Measurements from ENCODE around the gene JSRP1.

The JSRP1 gene

DNA sequence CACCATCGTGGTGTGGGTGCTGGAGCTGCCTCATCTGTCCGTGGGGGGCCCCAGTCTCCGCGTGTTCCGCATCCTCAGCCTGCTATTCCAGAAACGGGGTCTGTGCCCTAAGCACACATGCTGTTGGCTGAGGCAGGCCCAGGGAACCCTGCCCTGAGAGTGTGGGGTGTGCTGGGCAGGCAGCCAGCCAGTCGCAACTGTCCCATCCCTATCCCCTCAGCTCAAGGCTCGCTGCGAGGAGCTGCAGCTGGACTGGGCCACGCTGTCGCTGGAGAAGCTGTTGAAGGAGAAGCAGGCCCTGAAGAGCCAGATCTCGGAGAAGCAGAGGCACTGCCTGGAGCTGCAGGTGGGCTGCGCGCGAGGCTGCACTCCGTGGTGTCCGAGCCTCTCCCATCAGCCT is 42.0 kb downstream of the JSRP1 start:
- DNase-seq: no peak

DNA sequence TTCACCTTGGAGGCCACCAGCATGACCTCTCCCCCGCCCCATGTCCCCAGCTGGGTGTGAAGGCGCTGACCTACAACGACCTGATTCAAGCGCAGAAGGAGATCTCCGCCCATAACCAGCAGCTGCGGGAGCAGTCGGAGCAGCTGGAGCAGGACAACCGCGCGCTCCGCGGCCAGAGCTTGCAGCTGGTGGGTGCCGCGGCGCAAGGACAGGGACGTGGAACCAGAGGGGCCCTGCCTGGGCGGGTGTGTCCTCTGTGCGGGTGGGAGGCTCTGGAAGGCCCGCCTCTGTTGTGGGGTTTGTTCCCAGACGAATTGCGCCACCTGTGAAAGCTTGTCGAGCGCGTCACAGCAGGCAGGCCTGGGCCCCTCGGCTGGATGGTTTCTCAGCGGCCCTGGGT is 42.4 kb downstream of the JSRP1 start:
- DNase-seq: no peak

DNA sequence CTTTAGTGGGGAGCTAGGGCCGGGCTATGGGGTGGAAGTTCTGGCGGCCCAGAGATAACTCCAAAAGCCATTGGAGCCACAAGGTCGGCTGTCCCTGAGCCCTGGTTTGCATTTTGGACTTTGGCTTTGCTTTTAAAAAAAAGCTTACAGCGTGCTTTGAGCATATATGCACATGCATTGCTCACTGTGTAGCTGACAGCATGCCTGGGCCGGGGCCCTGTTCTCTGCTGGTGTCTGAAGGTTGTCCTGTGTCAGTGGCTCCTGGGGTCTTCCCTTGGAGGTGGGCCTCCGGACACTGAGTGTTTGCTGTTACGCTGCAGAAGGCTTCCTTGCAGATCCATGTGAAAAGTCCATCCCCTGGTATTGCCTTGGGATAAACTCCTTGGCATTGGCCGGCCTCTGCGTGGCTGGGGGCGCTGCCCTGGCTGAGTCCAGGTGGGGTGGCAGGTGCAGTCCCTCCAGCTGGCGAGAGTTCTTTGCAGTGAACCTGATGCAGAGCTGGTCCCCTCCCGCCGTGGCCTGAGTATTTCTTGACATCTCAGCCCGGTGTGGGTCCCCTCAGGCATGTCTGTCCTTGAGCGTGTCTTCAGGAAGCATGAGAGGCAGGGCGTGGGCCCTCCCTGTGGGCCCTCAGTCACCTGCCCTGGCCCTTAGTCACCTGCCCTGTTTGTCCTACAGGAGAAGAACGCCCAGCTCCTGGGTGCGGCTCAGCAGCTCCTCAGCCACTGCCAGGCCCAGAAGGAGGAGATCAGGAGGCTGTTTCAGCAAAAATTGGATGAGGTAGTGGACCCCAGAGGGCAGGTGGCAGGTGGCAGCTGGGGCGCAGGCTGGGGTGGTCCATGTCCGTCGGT is 43.1 kb downstream of the JSRP1 start:
- no peak for DNase-seq

DNA sequence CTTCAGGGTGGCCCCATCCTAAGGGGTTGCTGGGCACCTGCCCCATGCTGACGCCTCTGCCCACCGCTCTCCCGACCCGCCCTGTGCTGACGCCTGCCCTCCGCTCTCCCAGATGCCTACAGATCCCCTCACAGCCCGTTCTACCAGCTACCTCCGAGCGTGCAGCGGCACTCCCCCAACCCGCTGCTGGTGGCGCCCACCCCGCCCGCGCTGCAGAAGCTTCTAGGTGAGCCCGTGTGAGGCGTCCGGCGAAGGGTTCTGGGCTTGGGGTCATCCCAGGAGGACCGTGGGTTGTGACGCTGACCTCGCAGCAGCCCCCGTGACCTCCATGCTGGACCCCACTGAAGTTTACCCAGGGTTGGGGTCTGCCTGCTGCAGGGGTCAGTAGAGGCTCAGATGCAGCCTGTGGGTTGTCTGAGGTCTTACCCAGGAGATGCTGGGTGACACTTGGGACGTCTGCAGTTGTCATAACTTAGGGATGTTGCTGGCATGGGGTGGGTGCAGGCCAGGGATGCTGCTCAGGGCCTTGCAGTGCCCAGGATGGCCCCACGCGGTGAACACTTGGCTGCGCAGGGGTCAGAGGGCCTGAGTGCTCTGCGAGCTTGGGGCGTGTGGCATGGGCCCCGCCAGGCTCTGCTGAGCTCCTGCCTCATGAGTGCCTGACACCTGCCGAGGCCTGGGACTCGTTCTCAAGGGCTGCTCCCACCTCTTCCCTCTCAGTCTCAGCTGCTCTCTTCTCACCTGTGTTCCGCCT is 45.1 kb downstream of the JSRP1 start:
- no peak for DNase-seq

DNA sequence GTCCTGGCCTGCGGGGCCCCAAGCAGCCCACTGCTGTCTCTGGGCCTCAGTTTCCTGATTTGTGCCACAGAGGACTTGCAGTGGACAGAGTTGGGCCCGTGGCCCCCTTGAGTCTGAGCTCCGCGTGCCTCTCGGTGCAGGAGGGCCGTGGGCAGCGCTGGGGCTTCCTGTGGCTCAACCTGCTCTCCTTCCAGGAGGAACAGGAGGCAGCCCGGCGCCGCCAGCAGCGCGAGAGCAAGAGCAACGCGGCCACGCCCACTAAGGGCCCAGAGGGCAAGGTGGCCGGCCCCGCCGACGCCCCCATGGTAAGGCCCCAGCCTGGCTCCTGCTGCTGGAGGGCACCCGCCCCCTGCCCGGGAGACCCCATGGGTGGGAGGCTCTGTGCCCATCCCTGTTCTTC is 46.0 kb downstream of the JSRP1 start:
- no peak for DNase-seq

DNA sequence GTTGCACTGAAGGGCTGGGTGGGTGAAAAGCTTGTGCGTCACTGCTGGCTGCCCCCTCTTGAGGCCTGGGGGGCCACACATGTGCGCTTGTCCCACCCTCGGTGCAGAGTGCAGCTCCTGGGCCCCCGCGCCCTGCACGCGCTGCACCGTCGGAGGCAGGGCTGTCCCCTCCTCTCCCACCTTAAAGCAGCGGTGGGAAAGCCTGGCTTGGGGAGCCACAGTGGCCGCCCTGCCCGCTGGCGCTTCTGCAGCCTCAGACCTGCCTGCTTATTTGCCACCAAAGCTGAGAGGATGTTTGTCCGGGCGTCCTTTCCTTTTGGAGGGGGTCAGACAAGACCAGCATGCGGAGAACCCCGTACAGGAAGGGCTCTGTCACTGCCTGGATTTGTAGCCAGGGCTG is 46.8 kb downstream of the JSRP1 start:
- DNase-seq: no peak

DNA sequence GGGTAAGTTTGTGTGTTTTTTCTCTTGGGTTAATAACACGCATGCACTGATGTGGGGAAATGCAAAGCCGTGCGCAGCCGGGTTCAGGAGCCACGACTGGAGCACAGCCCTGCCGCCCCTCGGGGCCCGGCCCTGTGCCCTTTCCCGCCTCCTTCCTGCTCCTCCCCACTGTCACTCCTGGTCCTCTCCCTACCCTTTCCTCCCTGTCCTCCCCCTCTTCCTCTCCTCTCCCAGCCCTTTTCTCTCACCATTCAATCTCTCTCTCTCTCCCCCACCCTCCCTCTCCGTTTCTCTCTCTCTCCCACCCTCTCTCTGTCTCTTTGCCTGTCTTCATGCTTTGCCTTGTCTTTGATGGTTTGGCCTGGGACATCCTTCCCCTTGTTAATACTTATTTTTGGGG is 47.2 kb downstream of the JSRP1 start:
- DNase-seq: no peak

DNA sequence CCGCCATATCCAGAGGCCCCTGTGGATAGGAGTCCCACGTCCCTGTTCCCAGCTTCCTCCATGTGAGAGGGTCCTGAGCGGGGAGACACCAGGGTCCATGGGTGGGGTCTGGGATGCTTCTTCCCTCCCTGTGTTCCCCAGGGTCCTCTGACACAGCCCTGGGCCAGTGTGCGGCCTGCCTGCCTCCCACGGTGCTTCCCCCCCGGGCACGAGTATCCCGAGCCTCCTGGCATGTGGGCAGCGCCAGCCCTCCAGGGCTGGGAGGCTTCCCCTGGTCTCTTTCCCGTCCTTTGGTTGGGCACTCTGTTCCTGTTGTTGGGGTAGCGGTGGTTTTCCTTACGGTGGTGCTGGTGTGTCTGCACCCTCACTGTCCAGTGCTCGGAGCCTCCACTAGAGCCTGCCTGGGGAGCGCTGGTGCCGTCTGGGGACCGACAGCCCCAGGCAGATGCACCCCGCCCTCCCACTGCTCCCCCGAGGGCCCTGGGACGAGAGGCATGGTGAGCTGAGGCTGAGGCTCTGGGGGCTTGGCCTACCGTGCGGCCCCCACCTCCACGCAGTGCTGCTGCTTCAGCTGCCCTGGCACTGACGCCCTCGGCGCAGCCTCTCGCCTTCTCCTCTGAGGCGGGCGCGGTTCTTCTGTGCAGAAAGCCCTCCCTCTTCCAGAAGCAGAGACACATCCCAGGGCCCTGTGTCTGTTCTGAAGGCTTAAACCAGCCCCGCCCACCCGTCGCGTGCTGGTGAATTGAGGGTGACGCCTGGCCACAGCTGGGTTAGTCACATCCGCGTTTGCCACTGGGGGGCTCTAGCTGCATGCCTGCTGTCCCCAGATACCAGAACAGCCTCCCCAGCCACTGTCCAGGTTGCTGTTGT is 48.0 kb downstream of the JSRP1 start:
- peak; percentile 69 for DNase-seq

DNA sequence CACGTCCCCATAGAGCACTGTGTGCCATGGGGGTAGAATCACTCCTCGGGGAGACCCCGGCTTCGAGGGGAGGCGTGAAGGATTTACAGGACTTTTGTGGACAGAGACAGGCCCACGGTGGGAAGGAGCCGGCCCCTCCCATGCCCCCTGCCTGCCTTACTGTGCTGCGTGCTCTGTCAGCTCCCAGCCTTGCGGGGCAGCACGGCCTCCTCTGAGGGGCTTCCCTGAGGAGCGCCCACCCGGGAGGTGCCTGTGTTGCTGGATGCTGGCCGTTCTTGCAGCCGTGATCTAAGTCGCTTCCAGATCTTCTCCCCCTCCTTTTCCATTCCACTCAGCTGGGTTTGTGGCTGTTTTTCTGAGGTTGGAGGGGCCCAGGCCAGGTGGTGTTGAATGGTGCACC is 49.2 kb downstream of the JSRP1 start:
- no peak for DNase-seq

DNA sequence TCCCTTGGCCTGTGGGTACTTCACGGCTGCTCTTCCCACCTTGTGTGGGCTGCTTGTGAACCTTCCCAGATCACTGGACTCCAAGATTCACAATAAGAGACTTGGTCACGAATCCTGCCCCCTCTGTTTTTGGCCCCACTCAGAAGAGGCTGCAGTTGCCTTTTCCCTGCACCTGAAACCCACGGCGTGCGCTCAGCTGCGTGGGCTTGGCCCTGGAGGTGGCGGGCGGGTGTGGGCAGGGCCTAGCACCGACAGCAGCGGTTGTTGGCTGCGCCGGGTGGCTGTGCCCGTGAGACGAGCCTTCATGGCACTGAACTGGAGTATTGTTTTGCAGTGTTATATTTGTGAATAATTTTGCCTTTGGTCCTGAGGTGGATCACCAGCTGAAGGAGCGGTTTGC is 53.9 kb downstream of the JSRP1 start:
- no peak for DNase-seq

Data from activated CD8-positive, alpha-beta memory T cell treated with anti-CD3 and anti-CD28 coated beads for 24 hours (primary cell).